OCI-LY7 (cell line): ENCODE measurements around the gene KRTAP5-3. TPM values are rescaled to one million over a fixed set of nuclear protein-coding genes. Genes with fewer than 3 reads are reported as not detected.

ENCODE experiments used
- BruUV-seq: library from RNA; stranded (reverse); fragments of 400-500 nt; replicated peaks from 2 replicates; lab custom pipeline; 2021; lab: Mats Ljungman, UMichigan
- CTCF ChIA-PET: fragments of 300-600 bp; sonication (Branson Sonifier 250); formaldehyde crosslinking; loops from one replicate; lab custom pipeline; 2022; ENCODE audit warnings: antibody characterized with exemption; ENCODE audit not compliant: unreplicated experiment; lab: Charles Lee
- POLR2A ChIA-PET: fragments of 300-600 bp; sonication (Branson Sonifier 250); formaldehyde crosslinking; loops from one replicate; lab custom pipeline; 2022; ENCODE audit warnings: antibody characterized with exemption; lab: Charles Lee
- DNase-seq: peaks from one replicate; pipeline ENCODE4 v3.0.0-alpha.2; 2015; ENCODE audit warnings: low spot score
- H2AFZ ChIP-seq: fragments of 200-600 bp; sonication (generic), shearing (Covaris generic); 2 replicates; pipeline ENCODE4 v1.6.1; 2014; ENCODE audit warnings: mild to moderate bottlenecking, antibody characterized with exemption, low read length, moderate library complexity
- H3K27ac ChIP-seq: fragments of 200-600 bp; sonication (generic); 2 replicates; pipeline ENCODE4 v1.5.1; 2014; ENCODE audit warnings: mixed run types, low read depth, mild to moderate bottlenecking, moderate library complexity, low read length, inconsistent platforms; ENCODE audit not compliant: poor library complexity, severe bottlenecking
- H3K36me3 ChIP-seq: fragments of 200-600 bp; sonication (generic); 2 replicates; pipeline ENCODE4 v1.6.1; 2014; ENCODE audit warnings: mild to moderate bottlenecking, antibody characterized with exemption, low read length, moderate library complexity, mixed read lengths; ENCODE audit not compliant: insufficient read depth
- H3K4me1 ChIP-seq: fragments of 200-600 bp; sonication (generic); 2 replicates; pipeline ENCODE4 v1.5.1; 2014; ENCODE audit warnings: mild to moderate bottlenecking, low read length; ENCODE audit not compliant: insufficient read depth, poor library complexity, severe bottlenecking
- H3K4me2 ChIP-seq: fragments of 200-600 bp; sonication (generic); 2 replicates; pipeline ENCODE4 v1.6.1; 2014; ENCODE audit warnings: mild to moderate bottlenecking, low read length
- H3K4me3 ChIP-seq: fragments of 200-600 bp; sonication (generic); 2 replicates; pipeline ENCODE4 v1.5.1; 2014; ENCODE audit warnings: mild to moderate bottlenecking, low read depth, low read length; ENCODE audit not compliant: poor library complexity, severe bottlenecking
- H3K79me2 ChIP-seq: fragments of 200-600 bp; sonication (generic); 2 replicates; pipeline ENCODE4 v1.6.1; 2016; ENCODE audit warnings: low read depth, mild to moderate bottlenecking, low read length, moderate library complexity, mixed read lengths; ENCODE audit not compliant: insufficient read depth
- H3K9me2 ChIP-seq: fragments of 200-600 bp; sonication (generic); 2 replicates; pipeline ENCODE4 v1.6.1; 2016; ENCODE audit warnings: mild to moderate bottlenecking, low read length, mixed read lengths; ENCODE audit not compliant: insufficient read depth
- H3K9me3 ChIP-seq: fragments of 200-600 bp; sonication (generic); 2 replicates; pipeline ENCODE4 v1.6.1; 2014; ENCODE audit warnings: mild to moderate bottlenecking, mixed run types, low read length, mixed read lengths
- H4K20me1 ChIP-seq: fragments of 200-600 bp; sonication (generic); 2 replicates; pipeline ENCODE4 v1.6.1; 2014; ENCODE audit warnings: mild to moderate bottlenecking, antibody characterized with exemption, low read length, moderate library complexity, mixed read lengths; ENCODE audit not compliant: insufficient read depth
- EZH2phosphoT487 ChIP-seq: fragments of 200-600 bp; sonication (generic); IDR thresholded peaks from 2 replicates; pipeline ENCODE4 v1.6.1; 2018; ENCODE audit warnings: low read depth, borderline replicate concordance, mild to moderate bottlenecking, mixed run types, antibody characterized with exemption, low read length, moderate library complexity, mixed read lengths
- intact Hi-C: fragments of 100-400 bp; cut with micrococcal nuclease; formaldehyde crosslinking; loops from one replicate; pipeline ENCODE4 v1.10.0; 2022; ENCODE audit not compliant: unreplicated experiment
- total RNA-seq, 2 experiments: library from RNA; depleted of rRNA in 1 of 2; stranded (reverse); fragments of >200 nt in 1 of 2; shearing (Covaris generic) in 1 of 2; gene quantifications; 2 replicates each; pipeline ENCODE4 v1.2.3, GENCODE V29; 2014 to 2022
- TF ChIP-seq, protein P1 (sequence below): fragments of 200-600 bp; sonication (generic); conservative IDR thresholded peaks from 2 replicates; pipeline ENCODE4 v1.5.1; 2014; ENCODE audit warnings: mild to moderate bottlenecking, antibody characterized with exemption, low read length, moderate library complexity, mixed read lengths

The KRTAP5-3 gene
- total RNA-seq, 2 experiments from 2014 or later: not detected

DNA sequence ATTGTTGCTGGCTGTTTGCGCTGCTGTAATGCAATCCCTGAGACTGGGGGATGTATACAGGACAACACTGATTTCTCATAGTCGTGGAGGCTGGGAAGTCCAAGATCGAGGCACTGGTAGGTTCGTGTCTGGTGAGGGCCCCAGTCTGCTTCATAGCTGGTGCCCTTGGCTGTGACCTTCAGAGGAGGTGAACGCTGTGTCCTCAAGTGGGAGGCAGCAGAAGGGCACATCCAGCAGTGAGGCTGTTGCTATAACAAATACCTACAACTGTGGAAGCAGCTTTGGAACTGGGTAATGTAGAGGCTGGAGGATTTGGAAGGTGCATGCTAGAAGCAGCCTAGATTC lies 42.6 kb upstream of the KRTAP5-3 start:
- no peaks in the 10 kb centered on the region for H4K20me1 ChIP-seq
- no peak overlapping the region for H3K27ac ChIP-seq
- BruUV-seq: no TSS peak
- H3K4me3 ChIP-seq: no peak overlapping the region
- H3K4me2 ChIP-seq: no peak overlapping the region
- TF ChIP-seq EZH2phosphoT487: no peak
- TF ChIP-seq, protein P1, sequence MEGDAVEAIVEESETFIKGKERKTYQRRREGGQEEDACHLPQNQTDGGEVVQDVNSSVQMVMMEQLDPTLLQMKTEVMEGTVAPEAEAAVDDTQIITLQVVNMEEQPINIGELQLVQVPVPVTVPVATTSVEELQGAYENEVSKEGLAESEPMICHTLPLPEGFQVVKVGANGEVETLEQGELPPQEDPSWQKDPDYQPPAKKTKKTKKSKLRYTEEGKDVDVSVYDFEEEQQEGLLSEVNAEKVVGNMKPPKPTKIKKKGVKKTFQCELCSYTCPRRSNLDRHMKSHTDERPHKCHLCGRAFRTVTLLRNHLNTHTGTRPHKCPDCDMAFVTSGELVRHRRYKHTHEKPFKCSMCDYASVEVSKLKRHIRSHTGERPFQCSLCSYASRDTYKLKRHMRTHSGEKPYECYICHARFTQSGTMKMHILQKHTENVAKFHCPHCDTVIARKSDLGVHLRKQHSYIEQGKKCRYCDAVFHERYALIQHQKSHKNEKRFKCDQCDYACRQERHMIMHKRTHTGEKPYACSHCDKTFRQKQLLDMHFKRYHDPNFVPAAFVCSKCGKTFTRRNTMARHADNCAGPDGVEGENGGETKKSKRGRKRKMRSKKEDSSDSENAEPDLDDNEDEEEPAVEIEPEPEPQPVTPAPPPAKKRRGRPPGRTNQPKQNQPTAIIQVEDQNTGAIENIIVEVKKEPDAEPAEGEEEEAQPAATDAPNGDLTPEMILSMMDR: no peak
- no peak overlapping the region for H2AFZ ChIP-seq
- POLR2A ChIA-PET: no interaction called here
- no peaks in the 10 kb centered on the region for H3K36me3 ChIP-seq
- no peaks in the 10 kb centered on the region for H3K79me2 ChIP-seq
- H3K9me3 ChIP-seq: no peaks in the 10 kb centered on the region
- DNase-seq: no peak
- CTCF ChIA-PET: no interaction called here
- intact Hi-C loops: loop anchor here (5.0 to 10.0 kb wide), 2 partner anchors 41 to 504 kb away; no protein-coding TSS in a partner anchor
- no peaks in the 10 kb centered on the region for H3K9me2 ChIP-seq
- no peaks in the 10 kb centered on the region for H3K4me1 ChIP-seq

DNA sequence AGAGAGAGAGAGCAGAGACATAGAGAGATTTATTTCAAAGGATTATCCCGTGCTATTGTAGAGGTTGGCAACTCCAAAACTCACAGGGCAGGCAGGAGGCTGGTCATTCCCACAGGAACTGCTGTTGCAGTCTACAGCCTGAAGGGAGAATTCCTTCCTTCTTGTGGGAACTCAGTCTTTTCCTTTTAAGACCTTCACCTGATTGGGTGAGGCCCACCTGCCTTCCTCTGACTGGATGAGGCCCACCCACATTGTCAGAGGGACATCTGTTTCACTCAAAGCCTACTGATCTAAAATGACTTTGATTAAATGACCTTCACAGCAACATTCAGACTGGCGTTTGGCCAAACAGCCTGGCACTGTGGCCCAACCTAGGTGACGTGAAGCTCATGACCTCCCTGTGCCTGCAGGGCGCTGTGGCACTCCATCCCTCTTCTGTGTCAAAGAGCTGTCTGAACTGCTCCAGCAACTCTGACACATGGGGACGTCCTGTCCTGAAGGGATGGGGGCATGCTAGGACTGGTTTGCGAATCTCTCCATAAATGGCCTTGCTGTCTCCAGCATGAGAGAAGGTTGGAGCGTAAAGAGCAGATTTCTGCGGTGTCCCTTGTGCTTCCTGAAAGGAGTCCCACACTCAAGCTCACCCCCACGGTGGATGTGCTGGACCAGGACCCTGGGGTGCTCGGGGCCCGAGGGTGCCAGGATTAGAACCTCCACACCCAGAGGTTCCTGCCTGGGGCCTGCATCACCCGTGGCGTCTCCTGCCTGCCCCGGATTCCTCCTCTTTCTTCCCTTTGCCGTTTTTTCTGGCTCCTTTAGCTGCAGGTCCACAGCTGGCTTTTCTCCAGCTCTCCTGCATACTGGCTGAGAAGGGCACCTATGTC lies 42.0 kb upstream of the KRTAP5-3 start:
- TF ChIP-seq, protein P1: no peak
- TF ChIP-seq EZH2phosphoT487: no peak
- Histone ChIP-seq H3K4me3 (no peak overlapping the region), H3K4me2 (no peak overlapping the region), H2AFZ (no peak overlapping the region), H3K4me1 (no peaks in the 10 kb centered on the region), H3K79me2 (no peaks in the 10 kb centered on the region), H4K20me1 (no peaks in the 10 kb centered on the region), H3K9me3 (no peaks in the 10 kb centered on the region), H3K36me3 (no peaks in the 10 kb centered on the region), H3K9me2 (no peaks in the 10 kb centered on the region), H3K27ac (no peak overlapping the region)
- POLR2A ChIA-PET: no interaction called here
- DNase-seq: no peak
- no TSS peak for BruUV-seq
- CTCF ChIA-PET: no interaction called here
- intact Hi-C loops: loop anchor here (5.0 to 10.0 kb wide), 2 partner anchors 42 to 505 kb away; no protein-coding TSS in a partner anchor
